Fibroblast of mammary gland (primary cell): Measurements from ENCODE around the gene MRPL2.
A peak's percentile ranks its signal among the peaks of the same experiment; 100 is the strongest.
"Not testable (repeated sequence)": the region's sequence is repeated elsewhere in the genome, so short reads cannot be mapped to it uniquely, and the experiment has no call there.

Experiments
- DNase-seq: peaks from one replicate; pipeline ENCODE4 v3.0.0-alpha.2; 2010; ENCODE audit warnings: low read depth
- H3K4me3 ChIP-seq: 2 replicates; pipeline ENCODE4 v1.5.1; 2011; ENCODE audit warnings: low read depth, mild to moderate bottlenecking, low read length, moderate library complexity; ENCODE audit not compliant: control insufficient read depth
- CTCF ChIP-seq: conservative IDR thresholded peaks from 2 replicates; pipeline ENCODE4 v1.5.1; 2011; ENCODE audit warnings: low read depth, low read length, inconsistent platforms; ENCODE audit not compliant: control insufficient read depth, insufficient read depth

Gene MRPL2

GRCh38 chr6:43052842-43053544, 6.2 kb downstream of the MRPL2 start:
- DNase-seq: no peak
- peak overlapping the region; percentile 83 for H3K4me3 ChIP-seq

GRCh38 chr6:43052225-43052841, 6.9 kb downstream of the MRPL2 start:
- no peak for DNase-seq
- no peak for TF ChIP-seq CTCF
- peak overlapping the region; percentile 83 for H3K4me3 ChIP-seq

More at GRCh38 chr6:43052842-43053544, 6.2 kb downstream of the MRPL2 start:
- no peak for TF ChIP-seq CTCF

GRCh38 chr6:43050981-43051380, 8.3 kb downstream of the MRPL2 start:
- no peak for DNase-seq
- no peak overlapping the region for H3K4me3 ChIP-seq
- TF ChIP-seq CTCF: no peak

GRCh38 chr6:43047998-43048397, 11.2 kb downstream of the MRPL2 start:
- TF ChIP-seq CTCF: no peak
- no peak overlapping the region for H3K4me3 ChIP-seq
- DNase-seq: no peak

- no peak for TF ChIP-seq CTCF
- H3K4me3 ChIP-seq: no peak overlapping the region
- no peak for DNase-seq
These were observed 13.8 kb downstream of the MRPL2 start for GRCh38 chr6:43045371-43045930.

GRCh38 chr6:43043310-43043709, 15.9 kb downstream of the MRPL2 start:
- no peak overlapping the region for H3K4me3 ChIP-seq
- DNase-seq: no peak
- no peak for TF ChIP-seq CTCF

- H3K4me3 ChIP-seq, DNase-seq: not testable (repeated sequence)
These were observed 17.8 kb downstream of the MRPL2 start for GRCh38 chr6:43041475-43041874.
